Epithelial cell of proximal tubule (primary cell): Measurements from ENCODE around the gene DNMT1. TPM values are rescaled to one million over a fixed set of nuclear protein-coding genes. Genes with fewer than 3 reads are reported as not detected.

Experiments
- DNase-seq: peaks from one replicate; pipeline ENCODE4 v3.0.0-alpha.2; 2011; ENCODE audit warnings: low read depth
- H3K4me3 ChIP-seq: 2 replicates; pipeline ENCODE4 v1.5.1; 2011; ENCODE audit warnings: low read depth, mild to moderate bottlenecking, low read length
- total RNA-seq: library from RNA; depleted of rRNA; stranded (reverse); fragments of >200 nt; gene quantifications from 2 replicates; pipeline ENCODE4 v1.2.3, GENCODE V29; 2015
- TF ChIP-seq, protein P1 (sequence below): conservative IDR thresholded peaks from 2 replicates; pipeline ENCODE4 v1.5.1; 2012; ENCODE audit warnings: low read depth, mild to moderate bottlenecking, low read length

DNMT1 gene
- total RNA-seq, 1 donor from 2014 or later = 154 TPM

DNA sequence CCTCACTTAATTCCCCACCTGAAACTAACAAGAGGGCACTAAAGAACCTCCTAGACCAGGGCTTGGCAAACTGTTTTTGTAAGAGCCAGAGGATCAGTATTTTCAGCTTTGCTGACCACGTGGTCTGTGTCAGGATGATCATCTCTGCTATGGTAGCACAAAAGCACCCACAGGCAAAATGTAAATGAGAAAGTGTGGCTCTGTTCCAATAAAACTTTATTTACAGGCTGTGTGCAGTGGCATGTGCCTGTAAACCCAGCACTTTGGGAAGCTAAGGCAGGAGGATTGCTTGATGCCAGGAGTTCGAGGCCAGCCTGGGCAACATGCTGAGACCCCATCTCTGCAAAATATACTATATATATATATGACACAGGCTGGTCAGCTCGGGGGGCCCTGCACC is 31.2 kb downstream of the DNMT1 start:
- TF ChIP-seq, protein P1, sequence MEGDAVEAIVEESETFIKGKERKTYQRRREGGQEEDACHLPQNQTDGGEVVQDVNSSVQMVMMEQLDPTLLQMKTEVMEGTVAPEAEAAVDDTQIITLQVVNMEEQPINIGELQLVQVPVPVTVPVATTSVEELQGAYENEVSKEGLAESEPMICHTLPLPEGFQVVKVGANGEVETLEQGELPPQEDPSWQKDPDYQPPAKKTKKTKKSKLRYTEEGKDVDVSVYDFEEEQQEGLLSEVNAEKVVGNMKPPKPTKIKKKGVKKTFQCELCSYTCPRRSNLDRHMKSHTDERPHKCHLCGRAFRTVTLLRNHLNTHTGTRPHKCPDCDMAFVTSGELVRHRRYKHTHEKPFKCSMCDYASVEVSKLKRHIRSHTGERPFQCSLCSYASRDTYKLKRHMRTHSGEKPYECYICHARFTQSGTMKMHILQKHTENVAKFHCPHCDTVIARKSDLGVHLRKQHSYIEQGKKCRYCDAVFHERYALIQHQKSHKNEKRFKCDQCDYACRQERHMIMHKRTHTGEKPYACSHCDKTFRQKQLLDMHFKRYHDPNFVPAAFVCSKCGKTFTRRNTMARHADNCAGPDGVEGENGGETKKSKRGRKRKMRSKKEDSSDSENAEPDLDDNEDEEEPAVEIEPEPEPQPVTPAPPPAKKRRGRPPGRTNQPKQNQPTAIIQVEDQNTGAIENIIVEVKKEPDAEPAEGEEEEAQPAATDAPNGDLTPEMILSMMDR = no peak
- no peak for DNase-seq
- no peak overlapping the region for H3K4me3 ChIP-seq

DNA sequence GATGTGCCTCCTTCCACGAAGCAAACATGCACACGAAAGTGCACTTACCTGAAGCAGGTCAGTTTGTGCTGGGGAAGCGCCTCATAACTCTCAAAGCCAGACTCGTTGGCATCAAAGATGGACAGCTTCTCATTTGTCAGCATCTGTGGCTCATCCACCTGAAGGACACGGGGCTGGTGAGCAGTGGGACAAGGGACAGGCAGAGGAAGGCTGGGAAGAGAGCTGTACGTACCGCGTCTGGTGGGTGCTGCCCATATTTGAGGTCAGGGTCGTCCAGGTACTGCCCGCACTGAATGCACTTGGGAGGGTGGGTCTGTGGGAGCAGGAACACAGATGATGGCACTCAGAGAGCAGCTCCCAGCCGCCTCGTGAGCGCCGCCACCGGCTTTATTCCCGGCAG is 35.1 kb downstream of the DNMT1 start:
- TF ChIP-seq, protein P1 = no peak
- H3K4me3 ChIP-seq = no peak overlapping the region
- DNase-seq = no peak

DNA sequence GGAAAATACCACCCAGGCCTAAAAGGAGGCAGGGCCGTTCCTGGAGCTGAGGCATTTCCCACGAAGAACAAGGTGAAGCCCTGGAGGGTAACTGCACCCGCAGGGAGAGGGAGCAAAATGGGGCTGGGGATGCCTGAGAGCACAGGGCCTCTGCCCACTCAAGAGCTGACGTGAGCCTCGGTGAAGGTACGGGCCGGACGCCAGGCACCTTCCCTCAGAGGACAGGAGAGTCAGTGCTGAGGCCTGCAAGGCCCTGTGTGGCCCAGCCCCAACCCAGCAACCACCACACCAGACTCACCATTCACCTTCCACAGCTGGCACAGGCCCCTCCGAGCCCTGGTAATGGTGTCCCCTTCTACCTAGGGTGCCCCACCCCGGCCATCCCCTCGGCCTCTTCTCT is 36.3 kb downstream of the DNMT1 start:
- TF ChIP-seq, protein P1 = no peak
- DNase-seq = no peak
- H3K4me3 ChIP-seq = no peak overlapping the region

DNA sequence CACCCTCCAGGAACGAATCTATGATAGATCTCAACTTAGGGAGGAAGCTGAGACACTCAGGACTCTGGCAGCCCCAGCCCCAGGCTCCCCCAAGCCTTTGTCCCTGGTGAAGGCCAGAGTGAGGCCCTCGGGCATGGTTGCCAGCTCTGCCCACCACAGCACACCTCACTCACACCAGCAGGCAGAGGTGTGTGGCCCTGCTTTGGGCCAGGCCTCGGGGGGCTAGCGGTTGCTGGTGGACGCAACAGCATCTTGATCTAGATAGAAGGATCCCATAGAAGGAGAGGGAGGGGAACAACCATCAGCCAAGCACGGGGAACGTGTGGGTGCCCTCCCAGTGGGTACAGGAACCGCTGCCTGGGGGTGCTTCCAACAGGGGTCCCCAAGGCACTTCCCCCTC is 36.7 kb downstream of the DNMT1 start:
- TF ChIP-seq, protein P1 = no peak

DNA sequence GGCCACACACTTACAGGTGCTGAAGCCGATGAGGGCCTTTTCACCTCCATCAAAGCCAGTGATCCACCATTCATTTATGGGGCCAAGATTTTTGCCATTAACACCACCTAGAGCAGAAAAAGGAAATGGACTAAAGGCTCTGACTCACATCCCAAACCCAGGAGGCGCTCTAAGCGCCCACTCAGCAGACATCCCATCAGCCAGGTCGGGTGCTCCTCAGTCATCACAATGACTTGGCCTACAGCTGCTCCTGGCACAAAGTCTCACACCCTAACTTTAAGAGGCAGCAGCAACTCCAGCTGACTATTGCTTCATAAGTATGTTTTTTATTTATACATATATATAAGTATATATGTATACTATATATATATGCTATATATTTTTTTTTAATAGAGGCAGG is 38.9 kb downstream of the DNMT1 start:
- no peak for DNase-seq
- no peak overlapping the region for H3K4me3 ChIP-seq
- TF ChIP-seq, protein P1 = no peak

More for the DNA sequence above, 36.7 kb downstream of the DNMT1 start:
- H3K4me3 ChIP-seq = no peak overlapping the region
- DNase-seq = no peak

DNA sequence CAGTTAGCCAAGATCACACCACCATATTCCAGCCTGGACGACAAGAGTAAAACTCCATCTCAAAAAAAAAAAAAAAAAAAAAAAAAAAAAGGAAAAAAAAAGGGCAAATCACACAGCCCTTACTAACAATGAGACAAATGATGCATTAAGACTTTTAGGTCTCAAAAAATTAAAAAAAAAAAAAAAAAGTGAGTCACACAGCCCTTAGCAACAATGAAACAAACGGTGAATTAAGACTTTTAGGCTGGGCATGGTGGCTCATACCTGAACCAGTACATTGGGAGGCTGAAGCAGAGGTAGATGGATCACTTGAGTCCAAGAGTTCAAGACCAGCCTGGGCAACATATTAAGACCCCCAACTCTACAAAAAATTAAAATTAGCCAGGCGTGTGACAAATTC is 42.7 kb downstream of the DNMT1 start:
- H3K4me3 ChIP-seq = no peak overlapping the region
- TF ChIP-seq, protein P1 = no peak
- DNase-seq = no peak

DNA sequence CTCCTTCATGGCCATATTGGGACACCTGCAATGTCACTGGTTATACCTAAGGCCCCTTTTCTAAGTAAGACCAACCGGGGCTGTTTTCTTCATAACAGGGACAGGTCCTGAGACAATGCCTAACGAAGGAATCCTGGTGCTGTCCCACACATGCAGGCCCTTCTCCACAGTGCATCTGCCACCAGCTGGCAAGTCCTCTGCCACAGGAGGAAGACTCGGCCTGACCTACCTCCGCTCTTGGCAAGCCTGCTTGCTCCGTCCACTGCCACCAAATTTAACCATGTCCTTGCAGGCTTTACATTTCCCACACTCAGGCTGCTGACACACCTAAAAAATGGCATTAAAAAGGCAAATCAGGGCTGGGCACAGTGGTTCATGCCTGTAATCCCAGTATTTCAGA is 43.2 kb downstream of the DNMT1 start:
- TF ChIP-seq, protein P1 = no peak
- H3K4me3 ChIP-seq = no peak overlapping the region
- no peak for DNase-seq
